ENCODE results near the gene TMEM109. TPM values are rescaled to one million over a fixed set of nuclear protein-coding genes. Genes with fewer than 3 reads are reported as not detected.
A peak's percentile ranks its signal among the peaks of the same experiment; 100 is the strongest.

TMEM109 gene
- total and polyA plus RNA-seq, 2 of the 13 experiments (the other 11 are each of a cell fraction or from before 2014, with no cell fraction given): 7.7 to 18.0 TPM

GRCh38 chr11:60880643-60881282 is 33.2 kb upstream of the TMEM109 start (continued):
- no peak for TF ChIP-seq KLF15 (CRISPR knock-in tag; IDR thresholded peaks at IDR 0.05; ENCODE audit: borderline replicate concordance)
- peak; percentile 13 for TF ChIP-seq ZNF883 (CRISPR knock-in tag; IDR thresholded peaks at IDR 0.05; ENCODE audit: not compliant biosample characterization)
- peak; percentile 23 for TF ChIP-seq ZEB1 (IDR thresholded peaks at IDR 0.05; ENCODE audit: insufficient replicate concordance, low read depth)
- TF ChIP-seq AKNA (CRISPR knock-in tag; IDR thresholded peaks at IDR 0.05; ENCODE audit: borderline replicate concordance): no peak
- no peak for TF ChIP-seq HES4 (CRISPR knock-in tag; IDR thresholded peaks at IDR 0.05; ENCODE audit: borderline replicate concordance)
- no peak for TF ChIP-seq CENPBD1 (CRISPR knock-in tag; IDR thresholded peaks at IDR 0.05; ENCODE audit: borderline replicate concordance, low read depth)
- TF ChIP-seq ZNF782 (CRISPR knock-in tag; IDR thresholded peaks at IDR 0.05; ENCODE audit: borderline replicate concordance): no peak
- TF ChIP-seq NFIB (CRISPR knock-in tag; IDR thresholded peaks at IDR 0.05; ENCODE audit: borderline replicate concordance): no peak
- TF ChIP-seq BCL3 (CRISPR knock-in tag; IDR thresholded peaks at IDR 0.05): no peak
- peak; percentile 86 for TF ChIP-seq IRF9 (CRISPR knock-in tag; IDR thresholded peaks at IDR 0.05; ENCODE audit: borderline replicate concordance)
- TF ChIP-seq ZBTB44 (CRISPR knock-in tag; IDR thresholded peaks at IDR 0.05): no peak
- TF ChIP-seq TCF7L2 (IDR thresholded peaks at IDR 0.05; ENCODE audit: low read depth, low read length): no peak
- TF ChIP-seq DDIT3 (CRISPR knock-in tag; IDR thresholded peaks at IDR 0.05): no peak
- TF ChIP-seq ZNF629 (CRISPR knock-in tag; conservative IDR thresholded peaks at IDR 0.05): 0 out of 2 replicates have a peak, but pooled peaks have one; percentile 18
- TF ChIP-seq ZNF672 (CRISPR knock-in tag; IDR thresholded peaks at IDR 0.05): no peak
- peak; percentile 98 for TF ChIP-seq SOX13 (IDR thresholded peaks at IDR 0.05)
- TF ChIP-seq SOX13 (CRISPR knock-in tag; conservative IDR thresholded peaks at IDR 0.05 in 1 of 2, IDR thresholded peaks at IDR 0.05 in 1 of 2): peak in 1 of 2 experiments; percentile 99; a peak in 2 of 4 replicates
- TF ChIP-seq MXD1 (CRISPR knock-in tag; IDR thresholded peaks at IDR 0.05): no peak
